ENCODE measurements around the gene LCN10. TPM values are rescaled to one million over a fixed set of nuclear protein-coding genes. Genes with fewer than 3 reads are reported as not detected.

LCN10 gene
- total RNA-seq, 1 donor from 2014 or later = not detected

DNA sequence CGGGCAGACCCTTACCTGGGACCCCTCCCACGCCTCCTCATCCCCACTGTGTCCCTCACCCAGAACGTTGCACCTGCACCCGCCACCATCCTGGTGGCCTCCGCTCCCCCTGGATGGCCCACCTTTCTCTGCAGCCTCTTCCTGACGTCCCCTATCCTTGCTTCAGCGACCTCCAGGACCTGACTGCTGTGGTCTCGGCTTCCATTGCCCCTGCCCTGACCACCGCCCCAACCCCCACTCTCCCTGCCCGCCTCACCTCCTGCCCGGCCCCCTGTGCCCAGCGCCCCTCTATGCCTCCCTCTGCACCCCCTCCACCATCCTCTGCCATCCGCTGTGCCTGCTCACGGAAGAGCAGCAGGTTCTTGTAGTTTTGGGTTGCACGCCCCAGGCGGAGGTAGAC is 2.2 kb downstream of the LCN10 start:
- DNase-seq (ENCODE audit: low read depth) = no peak

DNA sequence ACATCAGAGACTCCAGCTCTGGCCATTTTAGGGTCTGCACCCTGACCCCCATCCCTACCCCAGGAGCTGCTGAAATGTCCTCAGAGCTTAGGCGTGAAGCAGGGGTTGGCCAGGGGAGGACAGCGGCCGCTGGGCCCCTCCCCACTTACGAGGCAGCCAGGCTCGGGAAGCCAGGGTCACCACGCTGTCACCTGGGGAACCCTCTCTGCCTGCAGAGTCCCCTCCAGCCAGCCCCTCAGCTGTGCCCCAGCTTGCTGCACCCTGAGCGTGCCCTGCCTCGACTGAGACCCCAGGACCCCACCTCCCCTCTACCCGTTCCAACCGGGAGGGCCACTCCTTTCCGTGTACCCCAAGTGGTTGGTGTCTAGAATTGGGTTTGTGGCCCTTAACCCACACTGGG is 2.7 kb downstream of the LCN10 start:
- DNase-seq (ENCODE audit: low read depth) = no peak

DNA sequence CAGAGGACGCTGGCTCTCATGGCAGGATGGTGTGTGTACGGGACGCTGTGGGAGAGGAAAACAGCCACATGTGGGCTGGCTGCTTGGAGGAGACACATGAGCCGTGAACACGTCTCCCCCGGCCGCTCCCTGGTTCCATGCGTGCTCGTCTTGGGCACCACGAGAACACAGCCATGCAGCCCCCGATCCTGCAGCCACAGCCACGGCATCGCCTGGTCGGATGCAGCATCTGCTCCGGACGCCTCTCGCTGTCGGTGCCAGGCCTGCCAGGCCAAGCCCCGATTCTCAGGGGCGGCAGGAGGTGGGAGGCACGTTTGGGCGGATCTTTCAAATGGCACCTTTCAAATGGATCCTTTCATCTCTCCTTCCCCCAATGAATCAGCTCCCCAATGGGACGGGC is 3.2 kb downstream of the LCN10 start:
- no peak for DNase-seq (ENCODE audit: low read depth)

DNA sequence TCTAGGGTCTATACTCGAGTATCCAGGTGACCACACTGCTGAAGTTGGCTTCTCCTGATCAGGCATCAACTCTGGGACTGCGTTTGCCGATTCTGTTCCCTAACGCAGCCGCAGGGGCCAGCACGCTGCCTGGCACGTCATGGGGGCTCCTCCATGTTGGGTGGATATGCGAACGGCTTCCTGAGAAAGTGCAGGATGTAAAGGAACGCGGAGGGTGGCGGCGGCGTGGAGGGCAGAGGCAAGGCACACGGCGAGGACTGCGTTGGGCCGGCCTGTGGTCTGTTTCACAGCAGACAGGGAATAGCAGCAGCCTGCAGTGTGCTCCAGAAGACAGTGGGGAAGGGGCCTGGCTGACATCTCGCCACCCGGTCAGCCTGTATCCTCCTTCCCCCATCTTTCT is 3.8 kb downstream of the LCN10 start:
- DNase-seq (ENCODE audit: low read depth) = no peak

DNA sequence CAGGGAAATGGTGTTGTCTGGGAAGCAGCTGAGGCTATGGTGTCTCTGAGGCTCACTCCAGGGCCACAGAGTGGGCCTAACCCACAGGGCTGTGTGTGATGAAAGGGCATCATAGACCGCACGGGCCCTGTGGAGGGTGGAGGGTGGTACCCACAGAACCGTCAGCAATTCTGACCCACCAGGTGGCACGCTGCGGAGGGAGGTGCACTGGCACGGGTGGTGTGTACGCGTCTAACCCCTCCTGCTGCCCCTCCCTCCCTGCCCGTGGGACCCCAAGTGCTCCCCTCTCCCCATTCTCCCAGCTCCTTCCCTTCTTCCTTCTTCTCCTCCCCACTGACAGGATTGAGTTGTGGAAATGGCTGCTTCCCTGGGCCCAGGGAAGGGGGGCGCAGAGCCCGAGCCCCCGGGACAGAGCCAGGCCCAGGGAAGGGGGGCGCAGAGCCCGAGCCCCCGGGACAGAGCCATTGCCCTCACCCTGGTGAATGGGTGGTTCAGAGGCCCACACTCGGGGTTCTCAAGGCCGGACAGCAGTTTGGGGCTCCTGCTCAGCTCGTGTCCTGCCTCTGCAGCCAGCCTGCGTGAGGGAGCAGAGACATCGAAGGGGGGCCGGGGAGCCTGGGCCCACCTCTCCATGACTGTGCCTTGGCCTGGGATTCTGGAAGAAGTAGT is 6.8 kb downstream of the LCN10 start:
- no peak for DNase-seq (ENCODE audit: low read depth)

DNA sequence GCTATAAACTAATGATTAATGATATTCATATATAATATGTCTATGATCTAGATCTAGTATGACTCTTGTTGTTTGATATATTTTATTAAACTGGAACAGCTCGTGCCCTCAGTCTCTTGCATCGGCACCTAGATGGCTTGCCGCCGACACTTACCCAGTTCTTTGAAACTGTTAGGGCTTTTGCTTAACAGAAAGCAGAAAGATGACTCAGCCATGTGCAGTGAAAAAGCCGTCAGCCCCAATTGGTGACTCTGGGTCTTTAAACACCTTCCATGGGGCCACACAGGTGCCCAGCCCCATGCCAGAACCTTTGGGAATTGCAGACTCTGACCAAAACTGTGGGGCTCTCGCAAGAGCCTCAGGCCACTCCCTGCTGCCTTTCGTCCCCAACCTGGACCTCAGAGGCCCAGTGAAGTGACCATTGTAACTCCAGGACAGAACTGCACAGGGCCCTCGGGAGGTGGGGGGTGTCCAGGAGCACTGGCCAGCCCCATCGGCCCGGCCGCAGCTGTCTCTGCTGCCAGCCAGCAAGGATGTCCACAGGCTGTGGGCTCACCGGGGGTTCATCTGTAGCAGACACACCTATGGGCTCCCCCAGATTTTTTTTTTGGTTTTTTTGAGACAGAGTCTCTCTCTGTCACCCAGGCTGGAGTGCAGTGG is 7.8 kb downstream of the LCN10 start:
- DNase-seq (ENCODE audit: low read depth) = no peak

DNA sequence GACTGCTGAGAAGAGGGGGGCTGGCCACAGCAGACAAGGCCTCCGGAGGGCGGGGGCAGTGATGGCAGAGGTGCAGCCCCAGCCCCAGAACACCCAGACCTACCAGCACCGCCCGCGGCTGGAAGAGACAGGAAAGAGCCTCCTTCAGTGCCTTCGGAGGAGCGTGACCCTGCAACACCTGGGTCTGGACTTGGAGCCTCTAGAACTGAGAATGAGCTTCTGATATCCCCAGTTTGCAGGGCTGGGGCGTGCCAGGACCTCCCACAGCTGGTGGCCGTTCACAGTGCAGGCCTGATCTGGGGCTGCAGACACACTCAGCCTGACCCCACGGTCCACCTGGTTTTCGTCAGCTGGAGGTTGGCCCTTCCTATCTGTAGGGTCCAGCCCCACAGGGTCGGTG is 9.1 kb downstream of the LCN10 start:
- DNase-seq (ENCODE audit: low read depth) = no peak

DNA sequence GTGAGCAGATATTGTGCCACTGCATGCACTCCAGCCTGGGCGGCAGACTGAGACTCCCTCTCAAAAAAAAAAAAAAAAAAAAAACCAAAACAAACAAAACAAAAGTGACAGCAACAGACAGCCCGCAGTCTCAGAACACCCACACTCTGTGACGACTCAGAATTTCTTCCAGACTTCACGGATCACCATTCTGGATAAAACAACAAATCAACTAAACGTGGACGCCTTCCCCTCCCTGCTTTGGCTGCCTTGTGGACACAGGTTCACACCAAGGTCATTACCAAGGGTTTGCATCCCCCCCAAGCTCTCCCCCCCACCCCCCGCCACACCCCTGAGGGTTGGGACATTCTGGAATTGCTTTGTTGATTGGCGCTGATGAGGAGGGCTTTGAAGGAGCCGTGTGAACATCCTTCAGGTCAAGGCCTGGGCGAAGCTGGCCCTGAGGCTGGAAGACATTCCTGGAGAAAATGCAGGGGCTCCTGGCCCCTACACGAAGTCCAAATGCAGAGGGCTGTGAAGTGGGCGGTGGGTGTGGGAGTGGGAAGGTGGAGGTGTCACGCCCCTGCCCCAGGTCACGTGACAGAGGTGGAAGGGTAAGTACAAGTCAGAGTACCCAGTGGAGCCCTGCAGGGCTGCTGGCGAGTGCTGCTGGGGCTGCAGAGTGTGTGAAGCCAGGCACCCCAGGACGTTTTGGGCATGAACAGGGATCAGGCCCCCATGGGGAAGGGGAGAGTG is 10.1 kb downstream of the LCN10 start:
- no peak for DNase-seq (ENCODE audit: low read depth)

DNA sequence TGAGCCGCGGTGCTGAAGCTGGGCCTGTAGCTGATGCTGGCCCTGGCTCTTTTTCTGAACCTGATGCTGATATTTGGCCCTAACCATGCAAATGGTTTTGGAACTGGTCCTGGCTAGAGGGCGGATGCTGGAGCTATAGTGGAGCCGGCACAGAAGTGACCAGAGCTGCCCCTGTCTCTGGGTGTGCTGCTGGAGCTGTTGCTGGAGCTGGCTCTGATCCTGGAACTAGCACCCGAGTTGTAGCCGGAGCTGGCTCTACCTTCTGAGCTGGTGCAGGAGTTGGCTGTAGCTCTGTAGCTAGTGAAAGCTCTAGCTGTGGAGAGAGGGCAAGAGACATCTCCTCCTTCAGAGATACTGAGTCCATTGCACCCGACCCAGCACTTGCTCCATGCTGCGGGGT is 12.8 kb downstream of the LCN10 start:
- DNase-seq (ENCODE audit: low read depth) = no peak

DNA sequence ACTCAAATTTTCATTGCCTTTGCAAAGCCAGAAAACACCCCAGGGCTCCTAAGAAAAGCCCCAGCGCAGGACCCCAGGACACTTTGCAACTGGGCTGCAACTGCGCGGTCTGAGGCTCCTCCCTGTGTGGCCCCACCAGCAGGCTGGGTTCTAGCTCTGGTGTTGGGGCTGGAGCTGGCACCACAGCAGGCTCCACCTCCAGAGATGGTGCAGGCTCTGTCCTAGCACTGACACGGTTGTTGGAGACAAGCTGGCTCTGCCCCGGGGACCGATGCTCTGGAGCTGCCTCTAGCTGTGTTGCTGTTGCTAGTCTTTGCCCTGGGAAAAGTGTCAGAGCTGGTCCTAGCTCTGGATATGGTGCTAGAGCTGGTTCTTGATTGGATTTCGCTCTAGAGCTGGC is 13.6 kb downstream of the LCN10 start:
- no peak for DNase-seq (ENCODE audit: low read depth)

DNA sequence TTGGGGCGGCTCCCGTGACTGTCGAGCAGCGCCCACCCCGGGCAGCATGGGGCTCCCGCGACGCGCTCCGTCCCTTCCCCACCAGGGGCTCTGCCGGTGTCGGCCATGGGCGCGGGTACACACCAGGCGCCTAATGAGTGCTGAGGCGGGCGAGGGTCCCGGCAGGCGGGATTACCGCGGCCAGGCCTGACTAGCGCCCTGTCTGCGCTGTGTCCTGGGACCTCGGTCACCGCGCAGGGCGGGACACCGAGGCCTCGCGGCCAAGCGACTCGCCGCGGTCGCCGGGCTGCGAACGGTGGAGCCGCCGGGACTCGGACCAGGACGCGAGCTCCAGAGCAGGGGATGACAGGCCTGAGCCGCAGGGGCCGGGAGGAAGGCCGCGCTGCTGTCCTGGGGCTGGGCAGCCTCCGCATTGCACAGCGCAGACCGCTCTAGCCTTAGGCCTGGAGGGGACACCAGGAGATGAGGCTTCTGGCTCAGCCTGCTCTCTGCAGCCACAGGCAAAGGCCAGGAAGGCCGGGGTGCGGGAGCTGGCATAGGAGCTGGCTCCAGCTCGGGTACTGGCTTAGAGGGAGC is 14.1 kb downstream of the LCN10 start:
- peak; percentile 46 for DNase-seq (ENCODE audit: low read depth)

DNA sequence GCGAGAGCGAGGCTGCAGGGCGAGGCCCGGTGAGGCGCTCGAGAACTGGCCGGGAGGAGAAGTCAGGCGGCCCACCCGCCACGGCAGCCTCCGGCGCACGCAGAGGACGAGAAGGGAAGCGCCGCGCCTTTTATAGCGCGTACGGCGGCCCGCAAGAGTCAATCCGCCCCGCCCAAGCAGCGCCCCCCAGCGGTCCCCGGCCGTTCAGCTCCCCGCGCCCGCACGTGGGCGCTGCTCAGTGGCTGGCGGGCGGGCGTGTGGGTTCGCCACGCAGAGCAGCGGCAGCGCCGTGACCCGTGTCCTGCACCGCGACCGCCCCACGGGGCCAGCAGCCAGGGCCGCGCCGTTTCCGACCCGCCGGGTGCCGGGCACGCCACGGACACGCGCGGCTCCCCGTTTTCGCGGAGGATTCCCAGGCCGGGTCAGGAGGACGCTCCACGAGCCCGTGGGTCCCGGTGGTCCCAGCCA is 14.6 kb downstream of the LCN10 start:
- peak; percentile 89 for DNase-seq (ENCODE audit: low read depth)

DNA sequence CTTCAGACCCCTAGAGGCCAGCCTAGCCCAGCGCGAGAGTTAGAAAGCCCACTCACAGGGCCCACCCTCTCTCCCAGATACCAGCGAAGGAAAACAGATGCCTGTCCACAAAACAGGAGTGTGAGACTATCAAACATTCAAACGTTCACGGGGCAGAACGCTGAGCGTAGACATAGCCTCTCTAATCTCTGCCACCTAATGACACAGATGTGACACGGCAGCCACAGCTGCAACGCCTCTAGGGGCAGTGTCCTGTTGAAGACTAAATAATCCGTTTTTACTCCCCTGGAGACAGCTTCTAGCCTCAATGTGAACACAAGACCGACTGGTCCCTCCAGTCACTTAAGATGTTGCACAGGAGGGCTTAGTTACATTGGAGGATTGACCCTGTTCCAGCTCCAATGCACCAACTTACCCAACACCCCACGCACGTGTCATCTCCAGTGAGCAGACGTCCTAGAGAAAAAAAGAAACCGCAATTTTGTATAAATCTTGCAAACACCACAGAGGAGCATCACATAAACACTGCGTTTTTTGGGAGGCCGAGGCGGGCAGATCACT is 16.0 kb downstream of the LCN10 start:
- DNase-seq (ENCODE audit: low read depth) = peak; percentile 31

DNA sequence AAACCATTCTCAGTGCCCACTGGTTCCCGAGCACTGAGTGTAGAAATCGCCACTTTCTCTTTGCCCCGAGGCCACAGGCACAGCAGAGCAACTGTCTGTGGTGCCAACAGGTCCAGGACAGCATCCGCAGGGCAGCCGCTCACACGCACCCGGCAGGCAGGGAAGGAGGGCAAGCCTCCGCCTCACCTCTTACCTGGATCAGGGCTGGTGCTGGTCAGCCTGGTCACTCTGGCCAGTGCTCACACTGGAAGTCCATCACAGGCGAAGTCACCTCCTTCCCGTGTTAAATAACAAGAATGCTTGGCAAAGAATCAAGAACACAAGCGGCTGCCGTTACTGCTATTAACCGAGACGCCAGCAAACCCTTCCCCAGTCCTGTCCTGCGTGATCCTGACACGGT is 16.6 kb downstream of the LCN10 start:
- DNase-seq (ENCODE audit: low read depth) = no peak

DNA sequence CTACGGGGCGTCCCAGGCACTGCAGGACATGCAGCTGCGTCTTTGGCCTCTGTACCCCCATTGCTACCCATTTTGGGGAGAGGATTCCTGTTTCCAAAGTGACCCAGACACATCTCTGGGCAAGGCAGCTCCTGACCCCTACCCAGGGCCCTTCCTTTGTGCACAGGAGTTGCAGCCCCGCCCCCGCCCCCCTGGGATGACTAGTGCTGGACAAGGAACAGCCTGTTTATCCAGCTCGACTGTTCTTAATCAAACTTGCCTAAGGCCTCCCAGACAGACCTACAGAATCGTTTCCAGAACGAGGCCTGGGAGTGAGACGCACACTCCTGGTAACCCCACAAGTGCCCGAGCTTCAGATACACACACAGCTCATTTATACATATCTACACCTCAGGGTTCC is 17.1 kb downstream of the LCN10 start:
- no peak for DNase-seq (ENCODE audit: low read depth)

DNA sequence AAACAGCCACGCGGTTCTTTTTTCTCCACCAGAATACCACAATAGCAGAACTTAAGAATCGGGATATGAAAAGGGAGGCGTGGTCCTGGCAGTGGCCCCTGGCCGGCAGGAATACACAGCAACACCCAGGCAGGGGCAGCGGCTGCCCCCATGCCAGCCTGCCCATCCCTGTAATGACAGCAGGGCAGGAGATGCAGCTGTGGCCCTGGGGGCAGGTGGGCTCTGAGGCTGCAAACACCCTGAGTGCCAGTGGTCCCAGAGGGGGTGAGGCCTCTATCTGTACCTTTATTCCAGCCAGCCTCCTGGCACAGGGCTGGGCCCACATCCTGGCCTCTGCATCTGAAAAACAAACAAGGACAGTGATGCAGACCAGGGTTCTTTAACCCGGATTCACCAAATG is 18.0 kb downstream of the LCN10 start:
- no peak for DNase-seq (ENCODE audit: low read depth)

DNA sequence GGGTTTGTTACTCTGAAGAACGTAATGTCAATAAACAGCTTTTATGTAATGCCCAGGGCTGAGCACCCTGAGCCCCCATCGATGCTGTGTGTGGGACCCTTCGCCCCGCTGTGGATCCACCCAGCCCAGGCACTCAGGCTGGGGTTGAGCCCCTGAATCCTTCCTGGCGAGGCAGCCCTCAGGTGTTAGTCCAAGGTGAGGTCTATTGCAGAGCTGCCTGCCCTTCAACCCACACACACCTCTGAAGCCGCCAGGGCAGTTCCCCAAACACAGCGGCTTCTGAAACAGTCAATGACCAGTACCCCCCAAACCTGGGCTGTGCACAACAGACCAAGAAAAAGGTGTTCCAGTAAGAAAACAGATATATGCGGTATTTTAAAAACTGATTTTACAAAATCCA is 18.8 kb downstream of the LCN10 start:
- no peak for DNase-seq (ENCODE audit: low read depth)

DNA sequence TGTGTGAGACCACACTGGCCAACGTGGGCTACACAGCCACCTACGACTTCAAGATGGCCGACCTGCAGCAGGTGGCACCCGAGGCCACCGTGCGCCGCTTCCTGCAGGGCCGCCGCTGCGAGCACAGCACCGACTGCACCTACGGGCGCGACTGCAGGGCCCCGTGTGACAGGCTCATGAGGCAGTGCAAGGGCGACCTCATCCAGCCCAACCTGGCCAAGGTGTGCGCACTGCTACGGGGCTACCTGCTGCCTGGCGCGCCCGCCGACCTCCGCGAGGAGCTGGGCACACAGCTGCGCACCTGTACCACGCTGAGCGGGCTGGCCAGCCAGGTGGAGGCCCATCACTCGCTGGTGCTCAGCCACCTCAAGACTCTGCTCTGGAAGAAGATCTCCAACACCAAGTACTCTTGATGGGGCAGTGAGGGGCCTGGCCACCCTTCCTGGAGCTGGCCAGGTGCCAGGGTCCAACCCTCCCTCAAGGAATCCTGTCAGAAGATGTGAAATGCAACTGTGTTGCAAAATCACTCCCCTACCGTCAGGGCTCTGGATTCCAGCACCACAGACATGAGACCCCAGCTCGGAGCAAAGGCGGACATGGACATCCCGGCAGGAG is 19.3 kb downstream of the LCN10 start:
- DNase-seq (ENCODE audit: low read depth) = no peak

DNA sequence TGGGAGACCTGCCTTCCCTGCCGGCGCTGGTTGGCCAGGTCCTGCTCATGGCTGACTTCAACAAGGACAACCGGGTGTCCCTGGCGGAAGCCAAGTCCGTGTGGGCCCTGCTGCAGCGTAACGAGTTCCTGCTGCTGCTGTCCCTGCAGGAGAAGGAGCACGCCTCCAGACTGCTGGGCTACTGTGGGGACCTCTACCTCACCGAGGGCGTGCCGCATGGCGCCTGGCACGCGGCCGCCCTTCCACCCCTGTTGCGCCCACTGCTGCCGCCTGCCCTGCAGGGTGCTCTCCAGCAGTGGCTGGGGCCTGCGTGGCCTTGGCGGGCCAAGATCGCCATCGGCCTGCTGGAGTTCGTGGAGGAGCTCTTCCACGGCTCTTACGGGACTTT is 19.8 kb downstream of the LCN10 start:
- no peak for DNase-seq (ENCODE audit: low read depth)

DNA sequence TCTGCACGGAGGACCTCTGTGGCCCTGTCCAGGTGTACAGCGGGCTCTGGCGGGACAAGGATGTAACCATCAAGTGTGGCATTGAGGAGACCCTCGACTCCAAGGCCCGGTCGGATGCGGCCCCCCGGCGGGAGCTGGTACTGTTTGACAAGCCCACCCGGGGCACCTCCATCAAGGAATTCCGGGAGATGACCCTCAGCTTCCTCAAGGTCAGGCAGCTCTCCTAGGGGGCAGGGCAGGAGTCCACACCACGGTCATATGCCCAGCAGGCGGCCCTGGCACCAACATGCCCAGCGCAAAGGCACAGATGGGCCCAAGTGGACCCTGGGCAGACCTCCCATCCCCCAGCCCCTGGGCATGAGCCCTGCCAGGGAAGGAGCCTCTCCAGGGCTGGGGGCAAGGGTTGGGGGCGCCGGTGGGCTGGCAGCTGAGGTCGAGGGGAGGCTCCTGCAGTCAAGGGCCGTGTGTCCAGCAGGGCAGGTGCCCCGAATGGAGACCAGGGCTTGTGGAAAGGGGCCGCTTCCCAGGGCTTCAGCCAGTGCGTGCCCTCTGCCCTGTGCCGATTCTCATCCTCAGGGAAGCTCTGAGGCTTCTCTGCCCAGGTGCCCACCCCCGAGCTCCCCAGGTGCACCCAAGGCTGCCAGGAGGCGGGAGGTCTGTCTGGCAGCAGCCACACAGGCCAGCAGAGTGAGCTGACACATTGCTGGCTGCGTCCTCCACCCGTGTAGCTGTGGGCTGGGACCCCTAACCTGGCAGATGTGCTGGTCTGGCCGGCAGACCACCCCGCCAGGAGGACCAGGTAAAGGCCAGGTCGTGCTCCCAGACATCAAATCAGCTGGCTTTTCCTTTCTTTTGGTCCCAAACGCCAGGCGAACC is 20.4 kb downstream of the LCN10 start:
- DNase-seq (ENCODE audit: low read depth) = no peak

All from myocyte (in vitro differentiated cells).